ENCODE measurements around the gene SDHD.

The SDHD gene

DNA sequence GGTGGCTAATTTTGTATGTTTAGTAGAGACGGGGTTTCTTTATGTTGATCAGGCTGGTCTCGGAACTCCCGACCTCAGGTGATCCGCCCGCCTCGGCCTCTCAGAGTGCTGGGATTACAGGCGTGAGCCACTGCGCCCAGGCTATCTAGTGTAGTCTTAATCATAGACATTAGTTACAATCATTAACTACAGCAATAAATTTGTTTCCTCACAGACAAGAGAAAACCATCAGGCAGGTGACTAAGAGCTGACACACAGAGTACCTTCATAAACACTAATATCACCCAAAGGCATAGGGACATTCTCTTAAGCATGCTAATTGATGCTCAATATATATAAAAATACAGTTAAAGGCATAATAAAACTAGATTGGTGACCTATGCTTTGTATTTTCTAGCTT is 19.4 kb downstream of the SDHD start:
- no peak for DNase-seq

DNA sequence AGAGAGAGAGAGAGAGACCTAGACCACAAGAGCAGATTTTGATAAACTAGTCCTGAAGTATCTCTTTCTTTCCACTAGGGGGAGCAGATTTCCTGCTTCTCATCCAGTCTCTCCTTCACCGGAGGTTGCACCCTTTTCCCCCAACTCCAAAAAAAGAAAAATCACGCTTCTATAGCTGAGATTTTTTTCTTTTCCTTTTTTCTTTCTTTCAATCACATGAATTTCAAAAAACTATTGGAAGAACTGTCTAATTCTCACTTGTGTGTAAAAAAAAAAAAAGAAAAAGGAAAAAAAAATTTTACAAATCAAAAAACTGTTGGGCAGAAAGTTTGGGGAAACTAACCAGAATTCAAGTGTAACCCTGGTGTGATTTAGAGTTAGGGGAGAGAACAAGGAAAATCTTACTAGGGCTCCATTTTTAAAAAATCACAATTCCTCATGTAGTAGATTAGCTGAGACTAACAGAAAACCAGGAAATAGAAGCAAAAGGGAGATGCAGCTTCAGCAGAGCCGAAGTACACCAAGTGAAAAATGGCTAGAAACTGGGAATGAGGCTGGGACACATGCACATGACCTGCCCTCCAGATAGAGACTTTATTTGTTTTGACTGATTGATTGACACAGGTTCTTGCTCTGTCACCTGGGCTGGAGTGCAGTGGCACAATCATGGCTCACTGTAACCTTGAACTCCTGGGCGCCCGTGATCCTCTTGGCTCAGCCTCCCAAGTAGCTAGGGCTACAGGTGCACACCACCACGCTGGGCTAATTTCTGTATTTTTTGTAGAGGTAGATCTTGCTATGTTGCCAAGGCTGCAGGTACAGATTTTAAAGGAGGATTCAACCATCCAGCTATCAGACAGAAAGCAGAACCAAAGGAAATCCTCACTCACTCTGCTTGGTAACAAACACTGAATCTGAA is 27.1 kb downstream of the SDHD start:
- no peak for DNase-seq

DNA sequence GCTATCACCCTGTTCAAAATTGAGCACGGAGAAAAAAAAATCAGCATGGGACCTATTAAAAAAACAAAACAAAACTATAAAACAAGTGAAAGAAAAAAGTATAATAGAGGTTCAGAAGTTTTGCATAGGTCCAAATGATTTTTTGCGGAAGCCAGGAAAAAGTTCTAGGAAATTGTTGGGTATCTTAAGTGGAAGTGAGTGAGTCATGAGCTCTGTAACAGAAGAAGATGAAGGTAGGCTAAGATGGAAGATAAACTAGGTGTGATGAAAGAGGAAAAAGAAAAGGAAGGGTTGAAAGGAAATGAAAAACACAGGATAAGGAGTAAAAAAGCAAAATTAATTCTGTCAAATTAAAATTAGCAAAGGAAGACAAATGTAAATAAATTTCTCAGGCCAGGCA is 27.8 kb downstream of the SDHD start:
- no peak for DNase-seq

DNA sequence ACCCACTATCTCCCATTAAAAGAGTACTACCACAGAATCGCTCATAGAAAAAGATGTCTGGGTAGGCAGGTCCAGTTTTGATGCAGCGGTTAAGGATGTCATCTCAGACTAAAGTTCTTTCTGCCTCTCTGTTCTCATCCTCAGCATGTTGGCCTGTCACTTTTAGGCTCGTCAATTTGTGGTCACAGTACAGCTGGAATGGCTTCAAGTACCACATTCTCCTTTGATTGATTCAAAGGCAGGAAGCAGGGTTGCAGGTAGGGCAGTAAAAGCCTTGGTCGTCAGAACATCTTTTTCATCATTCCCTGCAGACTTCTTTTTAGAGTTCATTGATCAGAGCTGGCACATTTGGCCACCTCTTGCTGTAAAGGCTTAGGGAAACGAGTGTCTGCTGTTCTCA is 28.7 kb downstream of the SDHD start:
- DNase-seq = no peak

DNA sequence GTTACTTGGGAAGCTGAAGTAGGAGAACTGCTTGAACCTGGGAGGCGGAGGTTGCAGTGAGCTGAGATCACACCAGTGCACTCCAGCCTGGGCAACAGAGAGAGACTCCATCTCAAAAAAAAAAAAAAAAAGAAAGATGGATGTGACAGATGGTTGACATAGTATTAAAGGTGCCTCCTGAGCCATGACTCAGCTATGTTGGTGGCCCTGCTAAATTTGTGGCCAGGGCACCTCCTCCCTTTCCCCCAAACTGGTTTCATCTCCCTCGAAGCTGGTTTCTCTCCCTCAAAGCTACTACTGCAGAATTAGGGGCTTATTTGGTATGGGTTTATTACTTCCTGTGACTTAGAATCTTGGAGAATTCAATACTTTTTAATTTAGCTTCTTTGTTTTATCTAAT is 31.5 kb downstream of the SDHD start:
- DNase-seq = no peak

DNA sequence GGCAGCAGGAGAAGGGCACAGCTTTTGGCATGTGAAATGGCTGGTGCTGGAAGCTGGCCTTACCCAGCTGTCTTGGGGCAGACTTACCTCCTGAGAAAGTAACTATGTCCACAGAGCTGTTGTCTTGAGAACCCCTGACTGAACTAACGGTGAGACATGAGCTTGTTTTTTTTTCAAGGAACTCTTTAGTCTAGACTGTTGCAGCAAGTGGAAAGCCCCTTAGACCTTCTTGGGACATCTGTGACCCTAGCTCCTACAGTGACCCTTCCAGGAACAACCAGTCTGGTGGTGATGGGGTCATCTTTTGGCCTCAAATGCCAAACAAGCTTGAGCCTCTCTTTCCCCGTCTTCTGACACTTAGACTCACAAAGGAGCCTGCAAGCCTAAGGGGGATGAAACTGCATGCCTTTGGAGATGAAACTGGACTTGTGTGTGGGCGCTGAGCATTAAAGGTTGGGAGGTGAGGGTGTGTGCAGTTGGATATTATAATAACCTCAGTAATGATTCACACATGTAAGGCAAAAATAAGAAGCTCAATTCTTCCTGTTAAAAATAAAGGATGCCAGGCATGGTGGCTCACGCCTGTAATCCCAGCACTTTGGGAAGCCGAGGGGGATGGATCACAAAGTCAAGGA is 35.4 kb downstream of the SDHD start:
- no peak for DNase-seq

DNA sequence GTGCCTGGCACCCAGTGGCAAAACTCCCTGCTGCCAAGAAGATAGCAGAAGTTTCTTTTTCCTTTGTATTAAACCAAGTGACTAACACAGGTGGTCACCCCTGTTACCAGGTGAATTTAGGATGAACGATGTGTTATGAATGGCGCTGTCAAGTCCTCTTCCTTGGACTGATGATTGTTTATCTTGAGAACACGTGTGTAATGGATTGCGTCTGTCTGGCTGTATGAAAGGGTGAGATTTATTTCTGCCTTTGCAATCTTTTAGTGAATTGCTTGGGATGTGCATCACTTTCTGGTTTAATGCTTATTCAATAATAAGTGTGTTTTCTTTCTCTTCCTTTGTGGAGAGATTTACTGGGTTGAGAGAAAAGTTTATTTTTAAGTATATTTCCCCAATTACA is 36.5 kb downstream of the SDHD start:
- no peak for DNase-seq

DNA sequence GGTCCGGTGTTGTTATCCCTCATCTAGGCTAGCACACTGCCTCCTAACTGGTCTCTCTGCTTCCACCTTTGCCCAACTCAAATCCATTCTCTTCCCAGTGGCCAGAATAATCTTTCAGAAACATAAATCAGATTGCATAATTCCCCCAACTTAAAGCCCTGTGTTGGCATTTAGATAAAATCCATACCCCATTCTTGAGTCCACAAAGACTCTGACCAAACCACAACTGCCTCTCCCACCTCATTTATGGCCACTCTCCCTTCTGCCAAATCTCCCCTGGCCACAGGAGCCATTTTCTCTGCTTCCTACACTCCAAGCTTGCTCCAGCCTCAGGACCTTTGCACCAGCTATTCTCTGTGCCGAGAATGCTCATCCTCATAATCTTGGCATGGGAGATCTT is 40.4 kb downstream of the SDHD start:
- DNase-seq = no peak

DNA sequence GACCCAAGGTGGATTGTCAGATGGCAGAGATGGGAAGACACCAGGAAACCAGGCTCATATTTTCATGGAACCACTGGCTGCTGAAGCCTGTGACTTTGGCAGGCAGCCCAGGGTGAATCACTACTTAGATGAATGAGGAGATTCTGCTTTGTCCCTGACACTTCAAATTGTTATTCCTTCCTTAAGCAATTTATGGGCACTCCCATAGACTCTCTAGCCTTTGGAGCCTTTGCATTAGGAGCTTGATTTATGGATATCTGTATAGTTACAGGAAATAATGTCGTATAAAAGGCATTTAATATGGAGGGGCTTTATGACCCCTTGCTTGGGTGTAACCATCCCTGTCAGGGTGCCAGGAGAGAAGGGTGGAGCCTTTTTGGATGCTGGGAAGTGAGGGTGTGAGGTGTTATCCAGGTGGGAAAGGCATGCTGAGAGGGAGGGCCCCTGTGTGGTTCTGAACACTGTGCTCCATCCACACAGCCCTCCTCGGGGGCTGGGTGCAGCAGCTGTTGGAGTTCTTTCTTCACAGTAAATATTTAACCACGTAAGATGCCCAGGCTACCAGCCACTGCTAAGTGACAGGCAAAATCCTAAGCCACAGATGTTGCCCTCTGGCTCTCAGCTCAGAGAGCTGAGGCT is 41.9 kb downstream of the SDHD start:
- DNase-seq = no peak

DNA sequence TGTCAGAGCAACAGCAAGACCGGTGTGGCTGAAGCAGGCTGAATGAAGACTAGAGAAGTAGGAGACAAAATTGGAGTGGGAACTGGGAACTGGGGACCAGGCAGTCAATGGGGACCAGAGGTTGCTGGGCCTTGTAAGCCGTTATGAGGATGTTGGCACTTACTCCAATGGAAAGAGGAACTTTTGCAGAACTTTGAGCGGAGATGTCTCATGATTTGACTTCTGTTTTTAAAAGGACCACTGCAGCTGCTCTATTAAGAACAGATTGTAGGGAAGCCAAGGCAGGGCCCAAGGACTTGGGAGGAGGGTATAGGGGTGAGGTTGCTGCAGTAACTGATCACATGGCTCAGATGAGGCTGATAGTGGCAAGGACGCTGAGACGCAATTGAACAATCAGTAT is 43.0 kb downstream of the SDHD start:
- peak; percentile 31 for DNase-seq

DNA sequence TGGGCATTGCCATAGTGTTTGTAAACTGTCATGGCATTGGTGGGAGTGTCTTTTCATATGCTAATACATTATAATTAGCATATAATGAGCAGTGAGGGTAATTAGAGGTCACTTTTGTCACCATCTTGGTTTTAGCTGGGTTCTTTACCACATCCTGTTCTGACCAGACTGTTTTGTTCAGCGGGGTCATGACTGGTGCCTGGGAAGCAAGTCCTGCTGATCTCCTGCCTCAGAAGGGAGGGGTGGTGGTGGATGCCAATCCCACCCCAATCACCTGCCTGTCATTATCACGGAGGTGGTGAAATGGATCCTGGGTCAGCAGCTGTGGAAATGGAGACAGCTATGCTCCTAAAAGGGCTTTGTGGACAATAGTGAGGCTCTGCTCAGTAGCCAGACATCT is 46.1 kb downstream of the SDHD start:
- no peak for DNase-seq

DNA sequence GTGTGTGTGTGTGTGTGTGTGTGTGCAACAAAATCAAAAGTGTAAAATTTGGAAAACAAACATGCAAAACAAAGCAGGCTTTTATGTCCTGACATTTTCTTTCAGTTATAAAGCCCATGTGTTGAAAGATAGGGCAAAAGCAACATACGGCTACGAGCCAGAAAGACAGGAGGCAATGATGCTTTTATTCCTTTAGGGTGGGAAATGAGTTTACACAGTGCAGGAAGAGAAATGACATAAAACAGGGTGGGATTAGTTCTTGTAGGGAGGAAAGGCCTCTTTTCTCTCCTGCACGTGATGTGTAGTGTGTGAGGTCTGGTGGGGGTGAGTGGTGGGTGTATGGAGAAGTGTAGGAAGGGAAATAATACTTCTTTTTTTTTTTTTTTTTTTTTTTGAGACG is 47.8 kb downstream of the SDHD start:
- DNase-seq = no peak

DNA sequence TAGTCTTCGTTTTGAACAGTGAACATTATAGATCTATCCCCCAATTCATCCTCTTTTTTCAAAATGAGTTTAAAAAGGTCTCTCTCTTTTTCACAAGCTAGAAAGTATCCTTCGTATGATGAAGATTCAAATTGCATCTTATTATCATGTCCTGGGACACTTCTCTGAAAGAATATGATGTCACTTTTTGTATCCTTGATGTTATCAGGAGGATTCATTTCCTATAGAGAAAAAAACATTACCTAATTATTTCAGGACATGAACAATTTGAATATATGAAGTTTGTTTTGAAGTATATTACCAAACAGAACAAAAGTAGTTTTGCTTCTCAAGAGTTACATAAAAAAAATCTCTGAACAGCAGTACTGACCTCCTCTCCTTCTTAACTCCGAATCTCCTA is 56.9 kb downstream of the SDHD start:
- DNase-seq = no peak

All from CD4-positive, alpha-beta T cell treated with Interleukin-15 for 1 hour (primary cell).